GM23248 (cell line): Measurements from ENCODE around the gene USP24. TPM values are rescaled to one million over a fixed set of nuclear protein-coding genes. Genes with fewer than 3 reads are reported as not detected.

Source experiments
- DNase-seq: peaks from one replicate; pipeline ENCODE4 v3.0.0-alpha.2; 2015
- H2AFZ ChIP-seq: fragments of 200-600 bp; sonication (generic); 2 replicates; pipeline ENCODE4 v1.6.1; 2016; ENCODE audit warnings: antibody characterized with exemption
- H3F3A ChIP-seq: fragments of 200-600 bp; sonication (generic); 2 replicates; pipeline ENCODE4 v1.6.1; 2016; ENCODE audit warnings: mild to moderate bottlenecking, antibody characterized with exemption, mixed run types; ENCODE audit not compliant: insufficient read depth
- H3K27ac ChIP-seq: fragments of 200-600 bp; sonication (generic); 2 replicates; pipeline ENCODE4 v1.5.1; 2016; ENCODE audit warnings: mild to moderate bottlenecking
- H3K27me3 ChIP-seq: fragments of 200-600 bp; sonication (generic); replicated peaks from 2 replicates; pipeline ENCODE4 v1.6.1; 2016; ENCODE audit warnings: mild to moderate bottlenecking; ENCODE audit not compliant: insufficient read depth
- H3K36me3 ChIP-seq: fragments of 200-600 bp; sonication (generic); 2 replicates; pipeline ENCODE4 v1.6.1; 2016; ENCODE audit warnings: low read depth, mild to moderate bottlenecking
- H3K4me1 ChIP-seq: fragments of 200-600 bp; sonication (generic); 2 replicates; pipeline ENCODE4 v1.6.1; 2016; ENCODE audit warnings: mild to moderate bottlenecking; ENCODE audit not compliant: insufficient read depth
- H3K4me2 ChIP-seq: fragments of 200-600 bp; sonication (generic); one replicate; pipeline ENCODE4 v1.6.1; 2016; ENCODE audit warnings: mild to moderate bottlenecking; ENCODE audit not compliant: unreplicated experiment
- H3K4me3 ChIP-seq: fragments of 200-600 bp; sonication (generic); 2 replicates; pipeline ENCODE4 v1.5.1; 2016; ENCODE audit warnings: mild to moderate bottlenecking
- H3K79me2 ChIP-seq: fragments of 200-600 bp; sonication (generic); 2 replicates; pipeline ENCODE4 v1.6.1; 2016; ENCODE audit warnings: mild to moderate bottlenecking; ENCODE audit not compliant: insufficient read depth
- H3K9ac ChIP-seq: fragments of 200-600 bp; sonication (generic); 2 replicates; pipeline ENCODE4 v1.6.1; 2016; ENCODE audit warnings: mild to moderate bottlenecking
- H3K9me2 ChIP-seq: fragments of 200-600 bp; sonication (generic); 2 replicates; pipeline ENCODE4 v1.6.1; 2016; ENCODE audit warnings: mixed run types, mild to moderate bottlenecking, moderate library complexity; ENCODE audit not compliant: insufficient read depth
- H3K9me3 ChIP-seq: fragments of 200-600 bp; sonication (generic); one replicate; pipeline ENCODE4 v1.6.1; 2017; ENCODE audit warnings: low read depth
- H4K20me1 ChIP-seq: fragments of 200-600 bp; sonication (generic); 2 replicates; pipeline ENCODE4 v1.6.0; 2016; ENCODE audit not compliant: insufficient read depth
- EZH2 ChIP-seq: fragments of 200-600 bp; sonication (generic); IDR thresholded peaks from 2 replicates; pipeline ENCODE4 v1.6.1; 2018; ENCODE audit warnings: antibody characterized with exemption, mild to moderate bottlenecking; ENCODE audit not compliant: insufficient read depth, poor library complexity, severe bottlenecking
- EZH2phosphoT487 ChIP-seq: fragments of 200-600 bp; sonication (generic); IDR thresholded peaks from 2 replicates; pipeline ENCODE4 v1.6.1; 2018; ENCODE audit warnings: antibody characterized with exemption, moderate library complexity, mild to moderate bottlenecking, low read depth; ENCODE audit not compliant: insufficient read depth
- WGBS, 2 experiments: methylation state at CpG; one replicate each; pipeline ENCODE4 v1.1.6; 2015 to 2017; ENCODE audit warnings: low lambda C conversion rate in 2 of 2, low coverage in 1 of 2; ENCODE audit errors: missing lambda C conversion rate in 2 of 2; 5-methylcytosine and 5-hydroxymethylcytosine counted together
- in situ Hi-C: fragments of 300-500 bp; cut with MboI; formaldehyde crosslinking; loops from 2 replicates; pipeline ENCODE4 v1.15.0; 2020
- polyA plus RNA-seq: library from polyadenylated mRNA; unstranded; fragments of >200 nt; fragmentation: Nextera tagmentation; extraction: Ambion mirVana; gene quantifications from 2 replicates; pipeline ENCODE4 v1.2.1, GENCODE V29; 2016
- total RNA-seq: library from RNA; depleted of rRNA; stranded (reverse); fragments of >200 nt; shearing (Covaris generic); gene quantifications from 2 replicates; pipeline ENCODE4 v1.2.3, GENCODE V29; 2014

The USP24 gene
- total and polyA plus RNA-seq, 2 experiments from 2014 or later = 3.3 to 16.3 TPM

- Histone ChIP-seq H3K36me3 (no peaks in the 10 kb centered on the region), H3K4me1 (peaks cover 37% of the 10 kb centered on the region), H3K9ac (peak overlapping the region; percentile 95), H3F3A (0 out of 2 replicates have a peak, but pooled peaks cover 8% of the 10 kb centered on the region), H3K4me2 (peak overlapping the region; percentile 94), H3K9me3 (no peaks in the 10 kb centered on the region), H3K27ac (peak overlapping the region; percentile 71; the same call in 1 of the 2 replicates), H3K27me3 (no peaks in the 10 kb centered on the region), H2AFZ (peak overlapping the region; percentile 73), H3K79me2 (peaks cover 69% of the 10 kb centered on the region), H3K9me2 (no peaks in the 10 kb centered on the region), H4K20me1 (peaks cover 8% of the 10 kb centered on the region; the same call in 1 of the 2 replicates), H3K4me3 (peak overlapping the region; percentile 90)
- peak; percentile 26 for DNase-seq
- TF ChIP-seq EZH2phosphoT487 (no peak), EZH2 (no peak)
- 5 to 9% methylated on average over 6 to 7 of the region's 7 CpGs for WGBS, 2 experiments
- in situ Hi-C loops = no loop called here
Measured at GRCh38 chr1:55213885-55214211, 1.3 kb downstream of the USP24 start.

- Histone ChIP-seq H3K9ac (peak overlapping the region; percentile 95), H3K36me3 (no peaks in the 10 kb centered on the region), H2AFZ (peak overlapping the region; percentile 73; the same call in 1 of the 2 replicates), H3K4me2 (peak overlapping the region; percentile 94), H3K9me3 (no peaks in the 10 kb centered on the region), H3F3A (0 out of 2 replicates have a peak, but pooled peaks cover 8% of the 10 kb centered on the region), H3K9me2 (no peaks in the 10 kb centered on the region), H4K20me1 (peaks cover 8% of the 10 kb centered on the region; the same call in 1 of the 2 replicates), H3K27me3 (no peaks in the 10 kb centered on the region), H3K4me1 (peaks cover 37% of the 10 kb centered on the region), H3K27ac (no peak overlapping the region), H3K79me2 (peaks cover 74% of the 10 kb centered on the region), H3K4me3 (peak overlapping the region; percentile 90)
- TF ChIP-seq EZH2 (no peak), EZH2phosphoT487 (no peak)
- in situ Hi-C loops = no loop called here
- peak; percentile 21 for DNase-seq
- WGBS, 2 experiments = 40 to 42% methylated on average over 10 of the region's 10 CpGs
Measured at GRCh38 chr1:55213151-55213884, 1.8 kb downstream of the USP24 start.

- no peaks in the 10 kb centered on the region for H3K9me3 ChIP-seq
- 84 to 86% methylated on average over 11 of the region's 11 CpGs for WGBS, 2 experiments
- no peak overlapping the region for H2AFZ ChIP-seq
- no peak for DNase-seq
- H3F3A ChIP-seq = 0 out of 2 replicates have a peak, but pooled peaks cover 8% of the 10 kb centered on the region
- H3K36me3 ChIP-seq = no peaks in the 10 kb centered on the region
- H3K9me2 ChIP-seq = no peaks in the 10 kb centered on the region
- H3K9ac ChIP-seq = no peak overlapping the region
- no peaks in the 10 kb centered on the region for H3K27me3 ChIP-seq
- peaks cover 82% of the 10 kb centered on the region for H3K79me2 ChIP-seq
- H3K4me3 ChIP-seq = peak overlapping the region; percentile 90
- H3K4me2 ChIP-seq = peak overlapping the region; percentile 94
- in situ Hi-C loops = no loop called here
- TF ChIP-seq EZH2 (no peak), EZH2phosphoT487 (no peak)
- no peak overlapping the region for H3K27ac ChIP-seq
- H3K4me1 ChIP-seq = peaks cover 42% of the 10 kb centered on the region
- H4K20me1 ChIP-seq = peaks cover 8% of the 10 kb centered on the region; the same call in 1 of the 2 replicates
Measured at GRCh38 chr1:55212349-55213150, 2.6 kb downstream of the USP24 start.

GRCh38 chr1:55211863-55212262 is 3.3 kb downstream of the USP24 start:
- H3K27ac ChIP-seq = no peak overlapping the region
- H3F3A ChIP-seq = 0 out of 2 replicates have a peak, but pooled peaks cover 8% of the 10 kb centered on the region
- peaks cover 8% of the 10 kb centered on the region; the same call in 1 of the 2 replicates for H4K20me1 ChIP-seq
- H3K9me2 ChIP-seq = no peaks in the 10 kb centered on the region
- no peak overlapping the region for H3K9ac ChIP-seq
- DNase-seq = no peak
- peaks cover 89% of the 10 kb centered on the region for H3K79me2 ChIP-seq
- peaks cover 44% of the 10 kb centered on the region for H3K4me1 ChIP-seq
- no peaks in the 10 kb centered on the region for H3K9me3 ChIP-seq
- peak overlapping the region; percentile 44 for H3K4me2 ChIP-seq
- H3K4me3 ChIP-seq = no peak overlapping the region
- H3K27me3 ChIP-seq = no peaks in the 10 kb centered on the region
- H2AFZ ChIP-seq = no peak overlapping the region
- in situ Hi-C loops = no loop called here
- 98 to 99% methylated on average over 3 of the region's 3 CpGs for WGBS, 2 experiments
- H3K36me3 ChIP-seq = no peaks in the 10 kb centered on the region
- TF ChIP-seq EZH2phosphoT487 = no peak
- TF ChIP-seq EZH2 = no peak
